ENCODE results near the gene EGFR. TPM values are rescaled to one million over a fixed set of nuclear protein-coding genes. Genes with fewer than 3 reads are reported as not detected.

Gene EGFR
- total and polyA plus RNA-seq, 4 donors: 24.1 to 57.6 (median 29.9) TPM

- H3K4me3 ChIP-seq (ENCODE audit: low read depth, low read length): peak overlapping the region; percentile 14
- WGBS (ENCODE audit: insufficient coverage): 65% methylated on average over 5 of the region's 9 CpGs
- H3K27ac ChIP-seq (ENCODE audit: low read depth, low read length): peak overlapping the region; percentile 57
- H3K4me1 ChIP-seq (ENCODE audit: control insufficient read depth, insufficient read depth, low read length): peaks cover 29% of the 10 kb centered on the region
- peaks cover 13% of the 10 kb centered on the region for H3K27me3 ChIP-seq (ENCODE audit: control insufficient read depth, insufficient read depth, low read length)
- no peaks in the 10 kb centered on the region for H3K9me3 ChIP-seq (ENCODE audit: control insufficient read depth, insufficient read depth, low read length)
- no peaks in the 10 kb centered on the region for H3K36me3 ChIP-seq (ENCODE audit: control insufficient read depth, insufficient read depth, low read length)
- DNase-seq (ENCODE audit: low read depth in 4 of 6, low spot score in 6 of 6): no peak
Observed at GRCh38 chr7:55021053-55021452, 2.2 kb downstream of the EGFR start.

GRCh38 chr7:55022002-55022985, 3.5 kb downstream of the EGFR start:
- WGBS (ENCODE audit: insufficient coverage): 71% methylated on average over 12 of the region's 17 CpGs
- Histone ChIP-seq H3K27ac (ENCODE audit: low read depth, low read length) (peak overlapping the region; percentile 54), H3K4me1 (ENCODE audit: control insufficient read depth, insufficient read depth, low read length) (peaks cover 29% of the 10 kb centered on the region), H3K9me3 (ENCODE audit: control insufficient read depth, insufficient read depth, low read length) (no peaks in the 10 kb centered on the region), H3K27me3 (ENCODE audit: control insufficient read depth, insufficient read depth, low read length) (peaks cover 10% of the 10 kb centered on the region), H3K36me3 (ENCODE audit: control insufficient read depth, insufficient read depth, low read length) (no peaks in the 10 kb centered on the region), H3K4me3 (ENCODE audit: low read depth, low read length) (peak overlapping the region; percentile 13)
- DNase-seq (ENCODE audit: low read depth in 4 of 6, low spot score in 6 of 6): peak in 1 of 6 donors; percentile 44

GRCh38 chr7:55023841-55024505, 5.2 kb downstream of the EGFR start:
- WGBS (ENCODE audit: insufficient coverage): 72% methylated on average over 4 of the region's 4 CpGs
- H3K27me3 ChIP-seq (ENCODE audit: control insufficient read depth, insufficient read depth, low read length): peaks cover 6% of the 10 kb centered on the region
- peaks cover 14% of the 10 kb centered on the region for H3K4me1 ChIP-seq (ENCODE audit: control insufficient read depth, insufficient read depth, low read length)
- no peak overlapping the region for H3K27ac ChIP-seq (ENCODE audit: low read depth, low read length)
- no peaks in the 10 kb centered on the region for H3K36me3 ChIP-seq (ENCODE audit: control insufficient read depth, insufficient read depth, low read length)
- H3K4me3 ChIP-seq (ENCODE audit: low read depth, low read length): no peak overlapping the region
- DNase-seq (ENCODE audit: low read depth in 4 of 6, low spot score in 6 of 6): peak in 1 of 6 donors; percentile 37
- no peaks in the 10 kb centered on the region for H3K9me3 ChIP-seq (ENCODE audit: control insufficient read depth, insufficient read depth, low read length)

GRCh38 chr7:55024776-55025175, 6.0 kb downstream of the EGFR start:
- Histone ChIP-seq H3K4me1 (ENCODE audit: control insufficient read depth, insufficient read depth, low read length) (peaks cover 12% of the 10 kb centered on the region), H3K27me3 (ENCODE audit: control insufficient read depth, insufficient read depth, low read length) (peaks cover 2% of the 10 kb centered on the region), H3K36me3 (ENCODE audit: control insufficient read depth, insufficient read depth, low read length) (no peaks in the 10 kb centered on the region), H3K4me3 (ENCODE audit: low read depth, low read length) (no peak overlapping the region), H3K27ac (ENCODE audit: low read depth, low read length) (no peak overlapping the region), H3K9me3 (ENCODE audit: control insufficient read depth, insufficient read depth, low read length) (no peaks in the 10 kb centered on the region)
- WGBS (ENCODE audit: insufficient coverage): 40% methylated on average over 2 of the region's 2 CpGs
- DNase-seq (ENCODE audit: low read depth in 4 of 6, low spot score in 6 of 6): no peak

GRCh38 chr7:55026086-55026790, 7.4 kb downstream of the EGFR start:
- WGBS (ENCODE audit: insufficient coverage): 76% methylated on average over 9 of the region's 11 CpGs
- no peak for DNase-seq (ENCODE audit: low read depth in 4 of 6, low spot score in 6 of 6)
- Histone ChIP-seq H3K9me3 (ENCODE audit: control insufficient read depth, insufficient read depth, low read length) (no peaks in the 10 kb centered on the region), H3K27ac (ENCODE audit: low read depth, low read length) (no peak overlapping the region), H3K4me1 (ENCODE audit: control insufficient read depth, insufficient read depth, low read length) (peaks cover 6% of the 10 kb centered on the region), H3K27me3 (ENCODE audit: control insufficient read depth, insufficient read depth, low read length) (no peaks in the 10 kb centered on the region), H3K36me3 (ENCODE audit: control insufficient read depth, insufficient read depth, low read length) (no peaks in the 10 kb centered on the region), H3K4me3 (ENCODE audit: low read depth, low read length) (no peak overlapping the region)

GRCh38 chr7:55026867-55027490, 8.2 kb downstream of the EGFR start:
- WGBS (ENCODE audit: insufficient coverage): 80% methylated on average over 4 of the region's 4 CpGs
- no peak overlapping the region for H3K4me3 ChIP-seq (ENCODE audit: low read depth, low read length)
- no peaks in the 10 kb centered on the region for H3K9me3 ChIP-seq (ENCODE audit: control insufficient read depth, insufficient read depth, low read length)
- H3K36me3 ChIP-seq (ENCODE audit: control insufficient read depth, insufficient read depth, low read length): no peaks in the 10 kb centered on the region
- H3K4me1 ChIP-seq (ENCODE audit: control insufficient read depth, insufficient read depth, low read length): peaks cover 3% of the 10 kb centered on the region
- no peaks in the 10 kb centered on the region for H3K27me3 ChIP-seq (ENCODE audit: control insufficient read depth, insufficient read depth, low read length)
- H3K27ac ChIP-seq (ENCODE audit: low read depth, low read length): no peak overlapping the region
- DNase-seq (ENCODE audit: low read depth in 4 of 6, low spot score in 6 of 6): no peak

GRCh38 chr7:55028011-55028410, 9.2 kb downstream of the EGFR start:
- H3K27me3 ChIP-seq (ENCODE audit: control insufficient read depth, insufficient read depth, low read length): no peaks in the 10 kb centered on the region
- H3K36me3 ChIP-seq (ENCODE audit: control insufficient read depth, insufficient read depth, low read length): no peaks in the 10 kb centered on the region
- no peaks in the 10 kb centered on the region for H3K4me1 ChIP-seq (ENCODE audit: control insufficient read depth, insufficient read depth, low read length)
- H3K4me3 ChIP-seq (ENCODE audit: low read depth, low read length): no peak overlapping the region
- H3K9me3 ChIP-seq (ENCODE audit: control insufficient read depth, insufficient read depth, low read length): no peaks in the 10 kb centered on the region
- H3K27ac ChIP-seq (ENCODE audit: low read depth, low read length): no peak overlapping the region
- DNase-seq (ENCODE audit: low read depth in 4 of 6, low spot score in 6 of 6): no peak
- WGBS (ENCODE audit: insufficient coverage): no CpG with 5 or more reads among the region's 3 CpGs

GRCh38 chr7:55030314-55030713, 11.5 kb downstream of the EGFR start:
- Histone ChIP-seq H3K36me3 (ENCODE audit: control insufficient read depth, insufficient read depth, low read length) (no peaks in the 10 kb centered on the region), H3K4me3 (ENCODE audit: low read depth, low read length) (no peak overlapping the region), H3K27me3 (ENCODE audit: control insufficient read depth, insufficient read depth, low read length) (no peaks in the 10 kb centered on the region), H3K9me3 (ENCODE audit: control insufficient read depth, insufficient read depth, low read length) (no peaks in the 10 kb centered on the region), H3K27ac (ENCODE audit: low read depth, low read length) (no peak overlapping the region), H3K4me1 (ENCODE audit: control insufficient read depth, insufficient read depth, low read length) (no peaks in the 10 kb centered on the region)
- WGBS (ENCODE audit: insufficient coverage): no CpG with 5 or more reads among the region's 1 CpG
- DNase-seq (ENCODE audit: low read depth in 4 of 6, low spot score in 6 of 6): no peak

GRCh38 chr7:55031075-55031474, 12.3 kb downstream of the EGFR start:
- Histone ChIP-seq H3K36me3 (ENCODE audit: control insufficient read depth, insufficient read depth, low read length) (no peaks in the 10 kb centered on the region), H3K9me3 (ENCODE audit: control insufficient read depth, insufficient read depth, low read length) (no peaks in the 10 kb centered on the region), H3K27me3 (ENCODE audit: control insufficient read depth, insufficient read depth, low read length) (no peaks in the 10 kb centered on the region), H3K27ac (ENCODE audit: low read depth, low read length) (no peak overlapping the region), H3K4me1 (ENCODE audit: control insufficient read depth, insufficient read depth, low read length) (no peaks in the 10 kb centered on the region), H3K4me3 (ENCODE audit: low read depth, low read length) (no peak overlapping the region)
- no peak for DNase-seq (ENCODE audit: low read depth in 4 of 6, low spot score in 6 of 6)
- WGBS (ENCODE audit: insufficient coverage): no CpG with 5 or more reads among the region's 2 CpGs
